SK-N-SH (cell line): Measurements from ENCODE around the gene PAM. TPM values are rescaled to one million over a fixed set of nuclear protein-coding genes. Genes with fewer than 3 reads are reported as not detected.

Experiments used
- CTCF ChIA-PET: fragments of 300-600, 350-600 bp; formaldehyde crosslinking; extraction: SDS; loops from one replicate; lab custom pipeline; 2021; lab: Yijun Ruan, JAX
- POLR2A ChIA-PET: fragments of 350-600 bp; sonication (Branson Sonifier 250); formaldehyde crosslinking; extraction: SDS; loops from one replicate; lab custom pipeline; 2020; ENCODE audit warnings: antibody characterized with exemption, inconsistent platforms; lab: Yijun Ruan, JAX
- DNase-seq: peaks from one replicate; pipeline ENCODE4 v3.0.0; 2012
- H2AFZ ChIP-seq: fragments of 200-600 bp; sonication (generic); 2 replicates; pipeline ENCODE4 v1.8.1; 2016; ENCODE audit warnings: antibody characterized with exemption, mild to moderate bottlenecking, low read depth
- H3F3A ChIP-seq: fragments of 200-600 bp; sonication (generic); replicated peaks from 2 replicates; pipeline ENCODE3; 2016; ENCODE audit warnings: antibody characterized with exemption, mild to moderate bottlenecking; ENCODE audit not compliant: insufficient read depth
- H3K27ac ChIP-seq, 2 experiments: fragments of 200-500 bp in 1 of 2; fragments of 200-600 bp in 1 of 2; sonication (Bioruptor generic) in 1 of 2; sonication (generic), shearing (Covaris generic) in 1 of 2; 2 replicates each; pipeline versions ENCODE4 v1.5.1 to v1.6.1; 2014 to 2016; ENCODE audit warnings: low read depth in 2 of 2, inconsistent platforms in 1 of 2, low read length in 1 of 2, mild to moderate bottlenecking in 1 of 2, mixed read lengths in 1 of 2
- H3K27me3 ChIP-seq: fragments of 200-600 bp; sonication (generic), shearing (Covaris generic); 2 replicates; pipeline ENCODE4 v1.6.1; 2016; ENCODE audit warnings: mixed run types; ENCODE audit not compliant: insufficient read depth
- H3K36me3 ChIP-seq, 2 experiments: fragments of 200-500 bp in 1 of 2; fragments of 200-600 bp in 1 of 2; sonication (Bioruptor generic) in 1 of 2; sonication (generic) in 1 of 2; replicated peaks in 1 of 2; 2 replicates each; pipeline versions ENCODE3 to v1.5.1; 2014 to 2016; ENCODE audit warnings: low read length in 1 of 2, mild to moderate bottlenecking in 1 of 2; ENCODE audit not compliant: insufficient read depth in 2 of 2, control insufficient read depth in 1 of 2
- H3K4me1 ChIP-seq, 2 experiments: fragments of 200-500 bp in 1 of 2; fragments of 200-600 bp in 1 of 2; sonication (Bioruptor generic) in 1 of 2; sonication (generic), shearing (Covaris generic) in 1 of 2; 2 replicates each; pipeline versions ENCODE4 v1.5.1 to v1.6.1; 2014 to 2016; ENCODE audit warnings: low read depth in 1 of 2, low read length in 1 of 2, mixed run types in 1 of 2; ENCODE audit not compliant: insufficient read depth in 2 of 2, control insufficient read depth in 1 of 2
- H3K4me2 ChIP-seq: fragments of 200-600 bp; sonication (generic), shearing (Covaris generic); 2 replicates; pipeline ENCODE4 v1.6.1; 2017; ENCODE audit warnings: mixed run types
- H3K4me3 ChIP-seq, 2 experiments: fragments of 200-500 bp in 1 of 2; fragments of 200-600 bp in 1 of 2; sonication (Bioruptor generic) in 1 of 2; sonication (generic), shearing (Covaris generic) in 1 of 2; 2 replicates each; pipeline versions ENCODE4 v1.5.1 to v1.8.1; 2014 to 2016; ENCODE audit warnings: low read depth in 2 of 2, inconsistent platforms in 1 of 2, low read length in 1 of 2, mild to moderate bottlenecking in 1 of 2, mixed read lengths in 1 of 2, moderate library complexity in 1 of 2
- H3K79me2 ChIP-seq: fragments of 200-600 bp; sonication (generic); 2 replicates; pipeline ENCODE4 v1.8.1; 2017; ENCODE audit warnings: mild to moderate bottlenecking; ENCODE audit not compliant: insufficient read depth
- H3K9ac ChIP-seq: fragments of 200-600 bp; sonication (generic); 2 replicates; pipeline ENCODE4 v1.6.1; 2017; ENCODE audit warnings: mixed run types
- H3K9me2 ChIP-seq: fragments of 200-600 bp; sonication (generic); 2 replicates; pipeline ENCODE4 v1.6.1; 2017; ENCODE audit warnings: mixed run types
- H3K9me3 ChIP-seq: fragments of 200-600 bp; sonication (generic); 2 replicates; pipeline ENCODE4 v1.6.1; 2017; ENCODE audit warnings: mixed run types, mild to moderate bottlenecking, moderate library complexity
- H4K20me1 ChIP-seq: fragments of 200-600 bp; sonication (generic); 2 replicates; pipeline ENCODE4 v1.6.1; 2017; ENCODE audit warnings: mild to moderate bottlenecking, mixed run types; ENCODE audit not compliant: insufficient read depth
- CHD2 ChIP-seq: fragments of 150-350 bp; IDR thresholded peaks from 2 replicates; pipeline ENCODE4 v1.6.1; 2018; ENCODE audit warnings: low read length; ENCODE audit not compliant: partially characterized antibody
- ELF1 ChIP-seq: IDR thresholded peaks from 2 replicates; pipeline ENCODE4 v1.4.0; 2012
- EP300 ChIP-seq, 2 experiments: IDR thresholded peaks; 2 replicates each; pipeline versions ENCODE4 v1.4.0 to v1.6.1; 2012; ENCODE audit warnings: borderline replicate concordance in 1 of 2, low read depth in 1 of 2, low read length in 1 of 2
- EZH2phosphoT487 ChIP-seq: fragments of 200-600 bp; sonication (generic); IDR thresholded peaks from 2 replicates; pipeline ENCODE4 v1.6.1; 2017; ENCODE audit warnings: low read depth, mixed run types, mild to moderate bottlenecking, antibody characterized with exemption, moderate library complexity, borderline replicate concordance
- FOSL2 ChIP-seq: IDR thresholded peaks from 2 replicates; pipeline ENCODE4 v1.4.0; 2012; ENCODE audit warnings: low read depth, mild to moderate bottlenecking, moderate library complexity, borderline replicate concordance
- FOXJ3 ChIP-seq: sonication (generic); formaldehyde crosslinking; IDR thresholded peaks from 2 replicates; pipeline ENCODE4 v1.5.1; 2020; ENCODE audit warnings: mild to moderate bottlenecking, missing genetic modification reagents
- FOXM1 ChIP-seq: IDR thresholded peaks from 2 replicates; pipeline ENCODE4 v1.4.0; 2012; ENCODE audit warnings: low read depth, mild to moderate bottlenecking
- GATA2 ChIP-seq: sonication (generic); formaldehyde crosslinking; IDR thresholded peaks from 2 replicates; pipeline ENCODE4 v1.5.0; 2020; ENCODE audit warnings: mild to moderate bottlenecking, missing genetic modification reagents
- MAX ChIP-seq: IDR thresholded peaks from 2 replicates; pipeline ENCODE4 v1.4.0; 2012; ENCODE audit warnings: low read depth
- MEF2A ChIP-seq: IDR thresholded peaks from 2 replicates; pipeline ENCODE4 v1.4.0; 2012; ENCODE audit warnings: low read depth, borderline replicate concordance
- NFIC ChIP-seq: IDR thresholded peaks from 2 replicates; pipeline ENCODE4 v1.4.0; 2012; ENCODE audit warnings: borderline replicate concordance
- PBX3 ChIP-seq: IDR thresholded peaks from 2 replicates; pipeline ENCODE4; 2012
- POLR2AphosphoS5 ChIP-seq: IDR thresholded peaks from 2 replicates; pipeline ENCODE4 v1.6.1; 2012; ENCODE audit warnings: low read depth, low read length
- RAD21 ChIP-seq: IDR thresholded peaks from 2 replicates; pipeline ENCODE4 v1.6.1; 2012; ENCODE audit warnings: mild to moderate bottlenecking, low read length
- RCOR1 ChIP-seq: fragments of 150-350 bp; IDR thresholded peaks from 2 replicates; pipeline ENCODE4 v1.6.1; 2017; ENCODE audit warnings: antibody characterized with exemption, low read length
- REST ChIP-seq: IDR thresholded peaks from 2 replicates; pipeline ENCODE4 v1.6.1; 2012; ENCODE audit warnings: mild to moderate bottlenecking, low read depth, low read length, moderate library complexity
- RFX5 ChIP-seq: IDR thresholded peaks from 2 replicates; pipeline ENCODE4 v1.6.1; 2012; ENCODE audit warnings: mild to moderate bottlenecking, improper control_type of control experiment, low read length
- RXRA ChIP-seq: IDR thresholded peaks from 2 replicates; pipeline ENCODE4 v1.4.0; 2012; ENCODE audit warnings: low read depth, mild to moderate bottlenecking, borderline replicate concordance
- SIN3A ChIP-seq: IDR thresholded peaks from 2 replicates; pipeline ENCODE4 v1.6.1; 2012; ENCODE audit warnings: low read depth, mild to moderate bottlenecking, low read length, moderate library complexity, borderline replicate concordance
- TAF1 ChIP-seq: IDR thresholded peaks from 2 replicates; pipeline ENCODE4 v1.6.1; 2012; ENCODE audit warnings: low read depth, mild to moderate bottlenecking, low read length, moderate library complexity, borderline replicate concordance
- TCF12 ChIP-seq: IDR thresholded peaks from 2 replicates; pipeline ENCODE4 v1.4.0; 2012
- TEAD4 ChIP-seq: IDR thresholded peaks from 2 replicates; pipeline ENCODE4 v1.4.0; 2012; ENCODE audit warnings: mild to moderate bottlenecking, borderline replicate concordance; ENCODE audit not compliant: insufficient read depth
- YY1 ChIP-seq: IDR thresholded peaks from 2 replicates; pipeline ENCODE4 v1.4.0; 2012; ENCODE audit warnings: low read depth, mild to moderate bottlenecking
- WGBS: methylation state at CpG from one replicate; pipeline ENCODE4 v1.1.6; 2017; ENCODE audit warnings: low lambda C conversion rate; 5-methylcytosine and 5-hydroxymethylcytosine counted together
- polyA plus RNA-seq, 3 experiments: library from polyadenylated mRNA; depleted of rRNA; stranded (reverse); fragments of >200 nt; gene quantifications; 2 replicates each; pipeline ENCODE4 v1.2.3, GENCODE V29; 2012
- TF ChIP-seq, protein P1 (sequence below): fragments of 150-350 bp; IDR thresholded peaks from 2 replicates; pipeline ENCODE4 v1.6.1; 2017; ENCODE audit warnings: antibody characterized with exemption, low read length, low read depth, borderline replicate concordance
- TF ChIP-seq, protein P2 (sequence below): fragments of 200-600 bp; sonication (generic); IDR thresholded peaks from 2 replicates; pipeline ENCODE4 v1.6.1; 2017; ENCODE audit warnings: antibody characterized with exemption, mild to moderate bottlenecking, moderate library complexity

Gene PAM
- polyA plus RNA-seq, 1 of the 3 experiments (the other 2 are of a cell fraction), result 507 TPM

- ChIA-PET POLR2A (no interaction called here), CTCF (interaction anchor here (1.2 to 2.1 kb wide), 2 partner anchors 9 to 29 kb away, joined by 3 to 7 read pairs; no protein-coding TSS in a partner anchor)
- no peaks in the 10 kb centered on the region for H3K9me2 ChIP-seq
- peaks cover 67% of the 10 kb centered on the region for H3F3A ChIP-seq
- H3K9ac ChIP-seq, result peak overlapping the region; percentile 53; the same call in 1 of the 2 replicates
- WGBS, result 71% methylated on average over 6 of the region's 6 CpGs
- H2AFZ ChIP-seq, result no peak overlapping the region
- TF ChIP-seq FOXM1, result no peak
- no peak for TF ChIP-seq FOXJ3 (CRISPR knock-in tag)
- no peak for TF ChIP-seq TAF1
- TF ChIP-seq CHD2, result no peak
- TF ChIP-seq RAD21, result no peak
- no peak for TF ChIP-seq GATA2
- TF ChIP-seq REST, result no peak
- no peak for TF ChIP-seq ELF1
- TF ChIP-seq PBX3, result peak; percentile 50
- TF ChIP-seq RCOR1, result no peak
- no peak for TF ChIP-seq EZH2phosphoT487
- no peak for TF ChIP-seq POLR2AphosphoS5
- TF ChIP-seq, protein P1, sequence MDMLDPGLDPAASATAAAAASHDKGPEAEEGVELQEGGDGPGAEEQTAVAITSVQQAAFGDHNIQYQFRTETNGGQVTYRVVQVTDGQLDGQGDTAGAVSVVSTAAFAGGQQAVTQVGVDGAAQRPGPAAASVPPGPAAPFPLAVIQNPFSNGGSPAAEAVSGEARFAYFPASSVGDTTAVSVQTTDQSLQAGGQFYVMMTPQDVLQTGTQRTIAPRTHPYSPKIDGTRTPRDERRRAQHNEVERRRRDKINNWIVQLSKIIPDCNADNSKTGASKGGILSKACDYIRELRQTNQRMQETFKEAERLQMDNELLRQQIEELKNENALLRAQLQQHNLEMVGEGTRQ, result no peak
- TF ChIP-seq TCF12, result 0 out of 2 replicates have a peak, but pooled peaks have one; percentile 26
- no peak for TF ChIP-seq MEF2A
- TF ChIP-seq SIN3A, result 0 out of 2 replicates have a peak, but pooled peaks have one; percentile 38
- TF ChIP-seq FOSL2, result no peak
- TF ChIP-seq MAX, result no peak
- no peak for TF ChIP-seq YY1
- TF ChIP-seq RXRA, result no peak
- TF ChIP-seq EP300 (IDR thresholded peaks at IDR 0.05; ENCODE audit: borderline replicate concordance in 1 of 2, low read depth in 1 of 2, low read length in 1 of 2), result peak in 1 of 2 experiments; percentile 46; a peak in 1 of 4 replicates
- no peak for TF ChIP-seq TEAD4
- no peak for TF ChIP-seq RFX5
- peak; percentile 31; the same call in 1 of the 2 replicates for TF ChIP-seq NFIC
- TF ChIP-seq, protein P2, sequence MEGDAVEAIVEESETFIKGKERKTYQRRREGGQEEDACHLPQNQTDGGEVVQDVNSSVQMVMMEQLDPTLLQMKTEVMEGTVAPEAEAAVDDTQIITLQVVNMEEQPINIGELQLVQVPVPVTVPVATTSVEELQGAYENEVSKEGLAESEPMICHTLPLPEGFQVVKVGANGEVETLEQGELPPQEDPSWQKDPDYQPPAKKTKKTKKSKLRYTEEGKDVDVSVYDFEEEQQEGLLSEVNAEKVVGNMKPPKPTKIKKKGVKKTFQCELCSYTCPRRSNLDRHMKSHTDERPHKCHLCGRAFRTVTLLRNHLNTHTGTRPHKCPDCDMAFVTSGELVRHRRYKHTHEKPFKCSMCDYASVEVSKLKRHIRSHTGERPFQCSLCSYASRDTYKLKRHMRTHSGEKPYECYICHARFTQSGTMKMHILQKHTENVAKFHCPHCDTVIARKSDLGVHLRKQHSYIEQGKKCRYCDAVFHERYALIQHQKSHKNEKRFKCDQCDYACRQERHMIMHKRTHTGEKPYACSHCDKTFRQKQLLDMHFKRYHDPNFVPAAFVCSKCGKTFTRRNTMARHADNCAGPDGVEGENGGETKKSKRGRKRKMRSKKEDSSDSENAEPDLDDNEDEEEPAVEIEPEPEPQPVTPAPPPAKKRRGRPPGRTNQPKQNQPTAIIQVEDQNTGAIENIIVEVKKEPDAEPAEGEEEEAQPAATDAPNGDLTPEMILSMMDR, result no peak
- no peaks in the 10 kb centered on the region for H3K27me3 ChIP-seq
- peak overlapping the region; percentile 76; the same call in 1 of the 2 replicates for H3K4me2 ChIP-seq
- no peaks in the 10 kb centered on the region for H4K20me1 ChIP-seq
- H3K4me1 ChIP-seq, result peaks cover 4 to 39% of the 10 kb centered on the region in 2 experiments; a peak in 3 of 4 replicates
- peaks cover 25% of the 10 kb centered on the region for H3K79me2 ChIP-seq
- peak overlapping the region; percentile 94 to 96 for H3K27ac ChIP-seq
- DNase-seq, result no peak
- H3K4me3 ChIP-seq, result peak overlapping the region in 1 of 2 experiments; percentile 25; a peak in 1 of 4 replicates
- no peaks in the 10 kb centered on the region for H3K36me3 ChIP-seq
- H3K9me3 ChIP-seq, result no peaks in the 10 kb centered on the region
Measured at GRCh38 chr5:102857076-102857818, 102.1 kb downstream of the PAM start.
